Measurements from ENCODE around the gene LRP2. TPM values are rescaled to one million over a fixed set of nuclear protein-coding genes. Genes with fewer than 3 reads are reported as not detected.

LRP2 gene
- total RNA-seq, 4 donors from 2014 or later, result 0.05 to 0.23 TPM; not detected in 2

- H3K4me3 ChIP-seq (ENCODE audit: low read depth, poor library complexity, severe bottlenecking), result no peak overlapping the region
- WGBS, 2 donors, result 80 to 87% methylated on average over 5 of the region's 5 CpGs
- intact Hi-C loops (cut with DNase I; ENCODE audit: low total_unique reads), result no loop called here
- no peak for TF ChIP-seq POLR2A (IDR thresholded peaks at IDR 0.05)
- TF ChIP-seq CTCF (IDR thresholded peaks at IDR 0.05), result no peak
- no peak for DNase-seq (ENCODE audit: low spot score in 2 of 2)
Observed at GRCh38 chr2:169259402-169259801, 102.9 kb downstream of the LRP2 start.

GRCh38 chr2:169258045-169258601 lies 104.2 kb downstream of the LRP2 start:
- WGBS, 2 donors, result 37 to 52% methylated on average over 3 of the region's 3 CpGs
- intact Hi-C loops (cut with DNase I; ENCODE audit: low total_unique reads), result no loop called here
- no peak overlapping the region for H3K4me3 ChIP-seq (ENCODE audit: low read depth, poor library complexity, severe bottlenecking)
- DNase-seq (ENCODE audit: low spot score in 2 of 2), result no peak
- no peak for TF ChIP-seq POLR2A (IDR thresholded peaks at IDR 0.05)
- no peak for TF ChIP-seq CTCF (IDR thresholded peaks at IDR 0.05)

- no peak for DNase-seq (ENCODE audit: low spot score in 2 of 2)
- TF ChIP-seq CTCF (IDR thresholded peaks at IDR 0.05) (no peak), POLR2A (IDR thresholded peaks at IDR 0.05) (no peak)
- intact Hi-C loops (cut with DNase I; ENCODE audit: low total_unique reads), result no loop called here
- H3K4me3 ChIP-seq (ENCODE audit: low read depth, poor library complexity, severe bottlenecking), result no peak overlapping the region
- 43 to 49% methylated on average over 4 of the region's 4 CpGs for WGBS, 2 donors
Observed at GRCh38 chr2:169254774-169255173, 107.6 kb downstream of the LRP2 start.

GRCh38 chr2:169247211-169247610 lies 115.1 kb downstream of the LRP2 start:
- DNase-seq (ENCODE audit: low spot score in 2 of 2), result no peak
- 75% methylated on average over 4 of the region's 4 CpGs for WGBS, 2 donors
- intact Hi-C loops (cut with DNase I; ENCODE audit: low total_unique reads), result no loop called here
- no peak overlapping the region for H3K4me3 ChIP-seq (ENCODE audit: low read depth, poor library complexity, severe bottlenecking)
- TF ChIP-seq POLR2A (IDR thresholded peaks at IDR 0.05), result no peak
- no peak for TF ChIP-seq CTCF (IDR thresholded peaks at IDR 0.05)

GRCh38 chr2:169240405-169240804 lies 121.9 kb downstream of the LRP2 start:
- H3K4me3 ChIP-seq (ENCODE audit: low read depth, poor library complexity, severe bottlenecking), result no peak overlapping the region
- no peak for DNase-seq (ENCODE audit: low spot score in 2 of 2)
- intact Hi-C loops (cut with DNase I; ENCODE audit: low total_unique reads), result no loop called here
- WGBS, 2 donors, result 63 to 70% methylated on average over 1 of the region's 1 CpG
- no peak for TF ChIP-seq CTCF (IDR thresholded peaks at IDR 0.05)
- no peak for TF ChIP-seq POLR2A (IDR thresholded peaks at IDR 0.05)

- DNase-seq (ENCODE audit: low spot score in 2 of 2), result no peak
- TF ChIP-seq CTCF (IDR thresholded peaks at IDR 0.05) (no peak), POLR2A (IDR thresholded peaks at IDR 0.05) (no peak)
- H3K4me3 ChIP-seq (ENCODE audit: low read depth, poor library complexity, severe bottlenecking), result no peak overlapping the region
- WGBS, 2 donors, result 77 to 83% methylated on average over 6 of the region's 6 CpGs
- intact Hi-C loops (cut with DNase I; ENCODE audit: low total_unique reads), result no loop called here
Observed at GRCh38 chr2:169237939-169238338, 124.4 kb downstream of the LRP2 start.

Measured in lower leg skin (tissue), 4 donors.